Fibroblast of lung (primary cell): ENCODE data around the gene NXPE3. TPM values are rescaled to one million over a fixed set of nuclear protein-coding genes. Genes with fewer than 3 reads are reported as not detected.

Source experiments
- DNase-seq, 2 donors: peaks; one replicate each; pipeline versions ENCODE4 v3.0.0 to v3.0.0-alpha.2; 2010; ENCODE audit warnings: low read depth in 2 of 2
- H2AFZ ChIP-seq: 2 replicates; pipeline ENCODE4 v1.5.1; 2012; ENCODE audit warnings: low read length, control low read depth, inconsistent platforms
- H3K27ac ChIP-seq: 2 replicates; pipeline ENCODE4 v1.5.1; 2011; ENCODE audit warnings: low read length, control low read depth; ENCODE audit not compliant: insufficient read depth
- H3K27me3 ChIP-seq: 2 replicates; pipeline ENCODE4 v1.5.1; 2011; ENCODE audit warnings: mild to moderate bottlenecking, low read length; ENCODE audit not compliant: control insufficient read depth, insufficient read depth
- H3K36me3 ChIP-seq: 2 replicates; pipeline ENCODE4 v1.5.1; 2011; ENCODE audit warnings: low read length; ENCODE audit not compliant: control insufficient read depth, insufficient read depth
- H3K4me1 ChIP-seq: 2 replicates; pipeline ENCODE4 v1.5.1; 2011; ENCODE audit warnings: low read length; ENCODE audit not compliant: control insufficient read depth, insufficient read depth; ENCODE audit errors: extremely low read depth
- H3K4me2 ChIP-seq: 2 replicates; pipeline ENCODE4 v1.5.1; 2011; ENCODE audit warnings: low read length, control low read depth; ENCODE audit not compliant: insufficient read depth; ENCODE audit errors: extremely low read depth
- H3K4me3 ChIP-seq, 4 experiments: fragments of 200-600 bp in 1 of 4; sonication (generic) in 1 of 4; replicated peaks in 1 of 4; 2 replicates each; pipeline ENCODE4 v1.5.1; 2011 to 2016; ENCODE audit warnings: low read length in 4 of 4, low read depth in 3 of 4, mild to moderate bottlenecking in 3 of 4, control low read depth in 2 of 4, inconsistent platforms in 1 of 4, mixed read lengths in 1 of 4; ENCODE audit not compliant: insufficient read depth in 1 of 4; ENCODE audit errors: control extremely low read depth in 1 of 4
- H3K79me2 ChIP-seq: 2 replicates; pipeline ENCODE4 v1.5.1; 2012; ENCODE audit warnings: mild to moderate bottlenecking, low read length, inconsistent platforms; ENCODE audit not compliant: control insufficient read depth, insufficient read depth
- H3K9ac ChIP-seq: 2 replicates; pipeline ENCODE4 v1.5.1; 2011; ENCODE audit warnings: mild to moderate bottlenecking, low read length, control low read depth; ENCODE audit not compliant: insufficient read depth
- H3K9me3 ChIP-seq: 2 replicates; pipeline ENCODE4 v1.5.1; 2012; ENCODE audit warnings: low read depth, low read length; ENCODE audit not compliant: control insufficient read depth, insufficient read depth
- H4K20me1 ChIP-seq: 2 replicates; pipeline ENCODE4 v1.5.1; 2011; ENCODE audit warnings: low read length; ENCODE audit not compliant: control insufficient read depth, insufficient read depth; ENCODE audit errors: extremely low read depth
- CTCF ChIP-seq, 2 donors: IDR thresholded peaks in 1 of 2; conservative IDR thresholded peaks in 1 of 2; 1 replicate in 1 of 2; 2 replicates in 1 of 2; pipeline ENCODE4 v1.5.1; 2011 to 2012; ENCODE audit warnings: low read length in 2 of 2, control low read depth in 1 of 2, inconsistent platforms in 1 of 2, low read depth in 1 of 2, mild to moderate bottlenecking in 1 of 2
- EZH2 ChIP-seq: IDR thresholded peaks from 2 replicates; pipeline ENCODE4 v1.5.1; 2012; ENCODE audit warnings: low read length, control low read depth, mild to moderate bottlenecking; ENCODE audit errors: missing control alignments
- polyA plus RNA-seq, 2 donors: library from polyadenylated mRNA; depleted of rRNA in 1 of 2; stranded (reverse) in 1 of 2; unstranded in 1 of 2; fragments of >200 nt; gene quantifications; 2 replicates each; pipeline ENCODE4 v1.2.1, GENCODE V29; 2011 to 2012; ENCODE audit warnings: missing spikeins in 1 of 2
- total RNA-seq: library from RNA; depleted of rRNA; stranded (reverse); fragments of >200 nt; gene quantifications from 2 replicates; pipeline ENCODE4 v1.2.1, GENCODE V29; 2014

The NXPE3 gene
- total and polyA plus RNA-seq, 2 donors (not counting 1 experiment from before 2014, with no cell fraction given) = 26.9 to 27.9 TPM

GRCh38 chr3:101870138-101870537 lies 91.1 kb downstream of the NXPE3 start:
- no peak overlapping the region for H3K9ac ChIP-seq
- H3K4me1 ChIP-seq = peaks cover 2% of the 10 kb centered on the region
- no peak overlapping the region for H3K4me3 ChIP-seq
- no peaks in the 10 kb centered on the region for H3K79me2 ChIP-seq
- H2AFZ ChIP-seq = no peak overlapping the region
- no peak overlapping the region for H3K27ac ChIP-seq
- H3K27me3 ChIP-seq = no peaks in the 10 kb centered on the region
- no peaks in the 10 kb centered on the region for H4K20me1 ChIP-seq
- H3K4me2 ChIP-seq = no peak overlapping the region
- peak in 1 of 2 donors; percentile 33 for DNase-seq
- TF ChIP-seq EZH2 = no peak
- no peaks in the 10 kb centered on the region for H3K36me3 ChIP-seq
- H3K9me3 ChIP-seq = no peaks in the 10 kb centered on the region

- no peaks in the 10 kb centered on the region for H3K27me3 ChIP-seq
- H3K4me1 ChIP-seq = no peaks in the 10 kb centered on the region
- H3K36me3 ChIP-seq = no peaks in the 10 kb centered on the region
- no peak overlapping the region for H3K9ac ChIP-seq
- H3K27ac ChIP-seq = no peak overlapping the region
- no peak for TF ChIP-seq EZH2
- no peak for TF ChIP-seq CTCF (conservative IDR thresholded peaks at IDR 0.05 in 1 of 2, IDR thresholded peaks at IDR 0.05 in 1 of 2; ENCODE audit: low read depth in 1 of 2, low read length in 2 of 2)
- no peak overlapping the region for H2AFZ ChIP-seq
- no peaks in the 10 kb centered on the region for H4K20me1 ChIP-seq
- H3K9me3 ChIP-seq = no peaks in the 10 kb centered on the region
- no peak overlapping the region for H3K4me3 ChIP-seq
- no peaks in the 10 kb centered on the region for H3K79me2 ChIP-seq
- no peak overlapping the region for H3K4me2 ChIP-seq
- peak; percentile 61 to 91 for DNase-seq
Observed at GRCh38 chr3:101873619-101874018, 94.6 kb downstream of the NXPE3 start.

DNA sequence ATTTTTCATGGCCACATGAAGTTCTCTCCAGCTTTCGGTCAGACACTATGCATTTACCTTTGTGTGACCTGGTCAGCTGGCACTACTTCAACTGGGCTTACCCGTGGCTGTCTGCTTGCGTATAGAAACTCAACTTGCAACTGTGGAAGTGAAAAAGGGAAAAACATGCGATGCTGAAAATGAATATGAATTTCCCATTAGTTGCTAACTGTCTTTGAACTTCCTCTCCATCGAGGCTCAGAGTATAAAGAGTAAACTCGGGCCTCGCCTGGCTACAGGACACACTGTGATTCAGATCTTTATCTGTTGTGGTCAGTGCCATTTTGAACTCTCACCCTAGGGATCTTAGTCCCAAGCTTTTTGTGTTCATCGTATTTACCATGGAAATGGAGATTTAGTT lies 97.1 kb downstream of the NXPE3 start:
- Histone ChIP-seq H3K79me2 (no peaks in the 10 kb centered on the region), H3K9ac (no peak overlapping the region), H3K4me2 (no peak overlapping the region), H3K4me3 (no peak overlapping the region), H4K20me1 (no peaks in the 10 kb centered on the region), H3K36me3 (no peaks in the 10 kb centered on the region), H3K9me3 (no peaks in the 10 kb centered on the region), H3K4me1 (no peaks in the 10 kb centered on the region), H2AFZ (no peak overlapping the region), H3K27ac (no peak overlapping the region), H3K27me3 (no peaks in the 10 kb centered on the region)
- no peak for DNase-seq
- no peak for TF ChIP-seq CTCF (conservative IDR thresholded peaks at IDR 0.05 in 1 of 2, IDR thresholded peaks at IDR 0.05 in 1 of 2; ENCODE audit: low read depth in 1 of 2, low read length in 2 of 2)
- TF ChIP-seq EZH2 = no peak

Other genes starting within 250 kb of the NXPE3 start
- 23.8 and 32.1 TPM in 2 replicates for gene TRMT10C, start 217.3 kb upstream of the NXPE3 start, total RNA-seq
- gene TRMT10C, start 217.3 kb upstream of the NXPE3 start, polyA plus RNA-seq = 20.6 and 22.2 TPM in 2 replicates
- 117 and 129 TPM in 2 replicates for gene PCNP, start 205.0 kb upstream of the NXPE3 start, total RNA-seq
- 103 and 116 TPM in 2 replicates for gene PCNP, start 205.0 kb upstream of the NXPE3 start, polyA plus RNA-seq
- 21.8 and 26.6 TPM in 2 replicates for gene ZBTB11, start 102.1 kb upstream of the NXPE3 start, total RNA-seq
- 11.0 and 11.4 TPM in 2 replicates for gene ZBTB11, start 102.1 kb upstream of the NXPE3 start, polyA plus RNA-seq
- 1,821 and 4,072 TPM in 2 replicates for gene RPL24, start 92.5 kb upstream of the NXPE3 start, total RNA-seq
- 768 and 864 TPM in 2 replicates for gene RPL24, start 92.5 kb upstream of the NXPE3 start, polyA plus RNA-seq
- gene CEP97, start 54.6 kb upstream of the NXPE3 start, total RNA-seq = 10.1 and 10.8 TPM in 2 replicates
- 2.0 and 2.7 TPM in 2 replicates for gene CEP97, start 54.6 kb upstream of the NXPE3 start, polyA plus RNA-seq
- 15.4 and 38.8 TPM in 2 replicates for gene NFKBIZ, start 70.3 kb downstream of the NXPE3 start, total RNA-seq
- 14.7 and 21.3 TPM in 2 replicates for gene NFKBIZ, start 70.3 kb downstream of the NXPE3 start, polyA plus RNA-seq